ENCODE results near the gene DAP.

DAP gene

GRCh38 chr5:10686890-10687289 is 74.1 kb downstream of the DAP start:
- DNase-seq, result no peak

GRCh38 chr5:10685115-10685521 is 75.9 kb downstream of the DAP start:
- no peak for DNase-seq

- DNase-seq, result no peak
Observed at GRCh38 chr5:10684303-10685086, 76.5 kb downstream of the DAP start.

- no peak for DNase-seq
Observed at GRCh38 chr5:10682801-10683525, 78.1 kb downstream of the DAP start.

- DNase-seq, result no peak
Observed at GRCh38 chr5:10681731-10682679, 79.0 kb downstream of the DAP start.

- no peak for DNase-seq
Observed at GRCh38 chr5:10680876-10681481, 80.1 kb downstream of the DAP start.

GRCh38 chr5:10679336-10679988 is 81.6 kb downstream of the DAP start:
- peak; percentile 40 for DNase-seq

- no peak for DNase-seq
Observed at GRCh38 chr5:10678244-10678643, 82.8 kb downstream of the DAP start.

- no peak for DNase-seq
Observed at GRCh38 chr5:10677533-10677932, 83.5 kb downstream of the DAP start.

- DNase-seq, result no peak
Observed at GRCh38 chr5:10676946-10677345, 84.1 kb downstream of the DAP start.

GRCh38 chr5:10676224-10676623 is 84.8 kb downstream of the DAP start:
- DNase-seq, result peak; percentile 14

- no peak for DNase-seq
Observed at GRCh38 chr5:10675177-10675700, 85.8 kb downstream of the DAP start.

- DNase-seq, result peak; percentile 30
Observed at GRCh38 chr5:10674582-10674981, 86.5 kb downstream of the DAP start.

- no peak for DNase-seq
Observed at GRCh38 chr5:10674096-10674495, 86.9 kb downstream of the DAP start.

GRCh38 chr5:10673407-10673806 is 87.6 kb downstream of the DAP start:
- DNase-seq, result no peak

GRCh38 chr5:10673017-10673389 is 88.0 kb downstream of the DAP start:
- DNase-seq, result no peak

- no peak for DNase-seq
Observed at GRCh38 chr5:10672146-10673016, 88.7 kb downstream of the DAP start.

GRCh38 chr5:10671041-10672008 is 89.7 kb downstream of the DAP start:
- no peak for DNase-seq

- DNase-seq, result no peak
Observed at GRCh38 chr5:10669983-10670382, 91.1 kb downstream of the DAP start.

GRCh38 chr5:10668697-10669096 is 92.3 kb downstream of the DAP start:
- no peak for DNase-seq

All from NCI-H524 treated with DMSO at 0.1 percent for 48 hours (cell line).